HG02642 (cell line): ENCODE measurements around the gene GLI3.
"Not testable (repeated sequence)": the region's sequence is repeated elsewhere in the genome, so short reads cannot be mapped to it uniquely, and the experiment has no call there.

Experiments used
- ATAC-seq: cut with Tn5 transposase; IDR thresholded peaks from one replicate; pipeline ENCODE4 v1.9.1; 2021; ENCODE audit warnings: mild to moderate bottlenecking; ENCODE audit not compliant: unreplicated experiment, poor library complexity

Gene GLI3

GRCh38 chr7:42214060-42214679 lies 22.8 kb downstream of the GLI3 start:
- ATAC-seq = no peak

- ATAC-seq = no peak
Measured at GRCh38 chr7:42213093-42213492, 23.9 kb downstream of the GLI3 start.

- ATAC-seq = no peak
Measured at GRCh38 chr7:42212541-42213090, 24.4 kb downstream of the GLI3 start.

GRCh38 chr7:42211938-42212337 lies 25.1 kb downstream of the GLI3 start:
- no peak for ATAC-seq

- ATAC-seq = no peak
Measured at GRCh38 chr7:42210779-42211178, 26.2 kb downstream of the GLI3 start.

GRCh38 chr7:42210333-42210732 lies 26.7 kb downstream of the GLI3 start:
- ATAC-seq = no peak

- not testable (repeated sequence) for ATAC-seq
Measured at GRCh38 chr7:42209085-42209484, 27.9 kb downstream of the GLI3 start.

- ATAC-seq = no peak
Measured at GRCh38 chr7:42208572-42208971, 28.4 kb downstream of the GLI3 start.

GRCh38 chr7:42207420-42207819 lies 29.6 kb downstream of the GLI3 start:
- no peak for ATAC-seq

GRCh38 chr7:42203336-42203735 lies 33.7 kb downstream of the GLI3 start:
- no peak for ATAC-seq

GRCh38 chr7:42202601-42203000 lies 34.4 kb downstream of the GLI3 start:
- ATAC-seq = no peak

GRCh38 chr7:42198974-42199668 lies 37.9 kb downstream of the GLI3 start:
- ATAC-seq = no peak

- no peak for ATAC-seq
Measured at GRCh38 chr7:42198296-42198695, 38.7 kb downstream of the GLI3 start.

- no peak for ATAC-seq
Measured at GRCh38 chr7:42197451-42197850, 39.6 kb downstream of the GLI3 start.

- no peak for ATAC-seq
Measured at GRCh38 chr7:42194238-42194637, 42.8 kb downstream of the GLI3 start.

GRCh38 chr7:42193471-42194129 lies 43.4 kb downstream of the GLI3 start:
- no peak for ATAC-seq

- no peak for ATAC-seq
Measured at GRCh38 chr7:42192851-42193461, 44.1 kb downstream of the GLI3 start.

- ATAC-seq = no peak
Measured at GRCh38 chr7:42192066-42192465, 44.9 kb downstream of the GLI3 start.

- no peak for ATAC-seq
Measured at GRCh38 chr7:42189535-42189934, 47.5 kb downstream of the GLI3 start.

- ATAC-seq = no peak
Measured at GRCh38 chr7:42186151-42186550, 50.9 kb downstream of the GLI3 start.

GRCh38 chr7:42185726-42186125 lies 51.3 kb downstream of the GLI3 start:
- ATAC-seq = no peak
